Measurements from ENCODE around the gene TMX4.

TMX4 gene

DNA sequence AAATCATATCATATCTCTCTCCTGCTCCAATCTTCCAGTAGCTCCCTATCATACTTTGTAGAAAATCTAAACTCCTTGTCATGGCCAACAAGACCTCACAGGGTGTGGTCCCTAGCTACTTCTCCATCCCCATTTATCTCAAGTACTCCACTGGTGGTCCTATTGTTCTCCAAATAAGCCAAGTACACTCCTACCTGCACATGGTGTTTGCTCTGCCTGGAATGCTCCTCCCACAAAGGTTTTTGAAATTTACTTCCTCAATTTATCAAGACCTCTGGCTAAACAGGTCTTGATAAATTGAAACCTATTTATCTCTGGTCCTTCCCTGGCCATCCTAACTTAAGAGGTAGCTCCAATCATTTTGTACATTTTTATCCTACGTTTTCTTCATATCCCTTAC lies 12.1 kb downstream of the TMX4 start:
- no peak for DNase-seq (ENCODE audit: low read depth, low spot score)
- no peak overlapping the region for H3K4me3 ChIP-seq (ENCODE audit: low read depth, low read length)
- TF ChIP-seq CTCF (IDR thresholded peaks at IDR 0.05; ENCODE audit: insufficient read depth, low read length, missing control alignments): no peak
- POLR2A ChIA-PET: no interaction called here
- CTCF ChIA-PET: interaction anchor here (0.6 to 1.7 kb wide), 4 partner anchors 27 to 715 kb away, joined by 3 to 7 read pairs (median 4); no protein-coding TSS in a partner anchor

- ChIA-PET POLR2A (no interaction called here), CTCF (no interaction called here)
- no peak overlapping the region for H3K4me3 ChIP-seq (ENCODE audit: low read depth, low read length)
- no peak for DNase-seq (ENCODE audit: low read depth, low spot score)
- no peak for TF ChIP-seq CTCF (IDR thresholded peaks at IDR 0.05; ENCODE audit: insufficient read depth, low read length, missing control alignments)
Observed at GRCh38 chr20:8005575-8006366, 13.8 kb downstream of the TMX4 start.

GRCh38 chr20:8005033-8005432 lies 14.5 kb downstream of the TMX4 start:
- DNase-seq (ENCODE audit: low read depth, low spot score): no peak
- ChIA-PET POLR2A (no interaction called here), CTCF (interaction anchor here (0.9 to 1.4 kb wide), 4 partner anchors 15 to 717 kb away, joined by 3 to 8 read pairs (median 3); no protein-coding TSS in a partner anchor)

GRCh38 chr20:8002056-8002455 lies 17.5 kb downstream of the TMX4 start:
- DNase-seq (ENCODE audit: low read depth, low spot score): no peak
- ChIA-PET CTCF (interaction anchor here (0.9 to 2.6 kb wide), 4 partner anchors 13 to 720 kb away, joined by 3 to 11 read pairs (median 4); no protein-coding TSS in a partner anchor), POLR2A (no interaction called here)
- TF ChIP-seq CTCF (IDR thresholded peaks at IDR 0.05; ENCODE audit: insufficient read depth, low read length, missing control alignments): no peak
- H3K4me3 ChIP-seq (ENCODE audit: low read depth, low read length): no peak overlapping the region

More at GRCh38 chr20:8005033-8005432, 14.5 kb downstream of the TMX4 start:
- TF ChIP-seq CTCF (IDR thresholded peaks at IDR 0.05; ENCODE audit: insufficient read depth, low read length, missing control alignments): no peak
- no peak overlapping the region for H3K4me3 ChIP-seq (ENCODE audit: low read depth, low read length)

GRCh38 chr20:8000796-8001195 lies 18.8 kb downstream of the TMX4 start:
- DNase-seq (ENCODE audit: low read depth, low spot score): no peak
- no peak for TF ChIP-seq CTCF (IDR thresholded peaks at IDR 0.05; ENCODE audit: insufficient read depth, low read length, missing control alignments)
- ChIA-PET POLR2A (no interaction called here), CTCF (interaction anchor here (0.6 to 2.6 kb wide), 3 partner anchors 11 to 65 kb away, joined by 3 to 11 read pairs (median 3); no protein-coding TSS in a partner anchor)
- no peak overlapping the region for H3K4me3 ChIP-seq (ENCODE audit: low read depth, low read length)

GRCh38 chr20:7996898-7997297 lies 22.7 kb downstream of the TMX4 start:
- POLR2A ChIA-PET: no interaction called here
- H3K4me3 ChIP-seq (ENCODE audit: low read depth, low read length): no peak overlapping the region
- TF ChIP-seq CTCF (IDR thresholded peaks at IDR 0.05; ENCODE audit: insufficient read depth, low read length, missing control alignments): no peak
- CTCF ChIA-PET: interaction anchor here (1.1 kb wide), 2 partner anchors 17 to 725 kb away, joined by 3 to 4 read pairs; no protein-coding TSS in a partner anchor
- DNase-seq (ENCODE audit: low read depth, low spot score): no peak

Measured in AG04449 (cell line).